DLD1 (cell line): ENCODE data around the gene PTPN22.

Experiments used
- in situ Hi-C: cut with HindIII; loops from 2 replicates; pipeline ENCODE4 v1.10.0; 2017; ENCODE audit warnings: low sequenced_read_pairs

Gene PTPN22

GRCh38 chr1:113805639-113806038 lies 65.9 kb downstream of the PTPN22 start:
- in situ Hi-C loops, result no loop called here

GRCh38 chr1:113805256-113805531 lies 66.3 kb downstream of the PTPN22 start:
- in situ Hi-C loops, result no loop called here

- in situ Hi-C loops, result no loop called here
These were observed 66.9 kb downstream of the PTPN22 start for GRCh38 chr1:113804421-113805255.

GRCh38 chr1:113802367-113803007 lies 69.0 kb downstream of the PTPN22 start:
- in situ Hi-C loops, result no loop called here

- in situ Hi-C loops, result no loop called here
These were observed 71.0 kb downstream of the PTPN22 start for GRCh38 chr1:113800487-113800886.

- in situ Hi-C loops, result no loop called here
These were observed 74.0 kb downstream of the PTPN22 start for GRCh38 chr1:113797472-113797871.

- in situ Hi-C loops, result no loop called here
These were observed 77.4 kb downstream of the PTPN22 start for GRCh38 chr1:113793878-113794834.

GRCh38 chr1:113792986-113793385 lies 78.5 kb downstream of the PTPN22 start:
- in situ Hi-C loops, result no loop called here

GRCh38 chr1:113792471-113792870 lies 79.0 kb downstream of the PTPN22 start:
- in situ Hi-C loops, result no loop called here

- in situ Hi-C loops, result no loop called here
These were observed 82.7 kb downstream of the PTPN22 start for GRCh38 chr1:113788802-113789201.

GRCh38 chr1:113787663-113788062 lies 83.8 kb downstream of the PTPN22 start:
- in situ Hi-C loops, result no loop called here

- in situ Hi-C loops, result no loop called here
These were observed 85.4 kb downstream of the PTPN22 start for GRCh38 chr1:113786069-113786468.

GRCh38 chr1:113784104-113784779 lies 87.3 kb downstream of the PTPN22 start:
- in situ Hi-C loops, result no loop called here

GRCh38 chr1:113783254-113784103 lies 88.0 kb downstream of the PTPN22 start:
- in situ Hi-C loops, result no loop called here

GRCh38 chr1:113782406-113782805 lies 89.1 kb downstream of the PTPN22 start:
- in situ Hi-C loops, result no loop called here

- in situ Hi-C loops, result no loop called here
These were observed 91.0 kb downstream of the PTPN22 start for GRCh38 chr1:113780374-113781146.

- in situ Hi-C loops, result no loop called here
These were observed 92.0 kb downstream of the PTPN22 start for GRCh38 chr1:113779542-113779941.

- in situ Hi-C loops, result no loop called here
These were observed 94.0 kb downstream of the PTPN22 start for GRCh38 chr1:113777561-113777960.

- in situ Hi-C loops, result no loop called here
These were observed 101.5 kb downstream of the PTPN22 start for GRCh38 chr1:113770031-113770430.
